Epithelial cell of proximal tubule (primary cell): ENCODE data around the gene CD46. TPM values are rescaled to one million over a fixed set of nuclear protein-coding genes. Genes with fewer than 3 reads are reported as not detected.
A peak's percentile ranks its signal among the peaks of the same experiment; 100 is the strongest.

Experiments
- DNase-seq: peaks from one replicate; pipeline ENCODE4 v3.0.0-alpha.2; 2011; ENCODE audit warnings: low read depth
- H3K4me3 ChIP-seq: 2 replicates; pipeline ENCODE4 v1.5.1; 2011; ENCODE audit warnings: low read depth, mild to moderate bottlenecking, low read length
- total RNA-seq: library from RNA; depleted of rRNA; stranded (reverse); fragments of >200 nt; gene quantifications from 2 replicates; pipeline ENCODE4 v1.2.3, GENCODE V29; 2015
- TF ChIP-seq, protein P1 (sequence below): conservative IDR thresholded peaks from 2 replicates; pipeline ENCODE4 v1.5.1; 2012; ENCODE audit warnings: low read depth, mild to moderate bottlenecking, low read length

Gene CD46
- total RNA-seq, 1 donor from 2014 or later: 146 TPM

DNA sequence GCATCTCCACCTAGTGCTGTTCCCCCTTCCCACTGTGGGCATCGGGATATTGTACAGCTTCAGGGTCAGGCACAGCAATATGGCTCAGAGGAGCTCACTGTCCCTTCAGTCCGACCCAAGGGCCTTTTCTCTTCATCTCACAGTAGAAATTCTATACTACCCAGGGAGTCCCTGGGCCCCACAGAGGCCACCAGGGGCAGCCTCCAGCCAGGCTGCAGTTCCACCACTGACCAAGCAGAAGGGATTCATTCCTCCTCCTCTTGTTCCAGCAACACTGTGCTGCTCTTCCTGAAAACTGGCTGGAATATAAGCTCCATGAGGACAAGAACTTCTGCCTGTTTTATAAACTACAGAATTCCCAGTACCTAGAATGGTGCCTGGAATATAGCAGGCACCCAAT, 88.5 kb downstream of the CD46 start:
- TF ChIP-seq, protein P1, sequence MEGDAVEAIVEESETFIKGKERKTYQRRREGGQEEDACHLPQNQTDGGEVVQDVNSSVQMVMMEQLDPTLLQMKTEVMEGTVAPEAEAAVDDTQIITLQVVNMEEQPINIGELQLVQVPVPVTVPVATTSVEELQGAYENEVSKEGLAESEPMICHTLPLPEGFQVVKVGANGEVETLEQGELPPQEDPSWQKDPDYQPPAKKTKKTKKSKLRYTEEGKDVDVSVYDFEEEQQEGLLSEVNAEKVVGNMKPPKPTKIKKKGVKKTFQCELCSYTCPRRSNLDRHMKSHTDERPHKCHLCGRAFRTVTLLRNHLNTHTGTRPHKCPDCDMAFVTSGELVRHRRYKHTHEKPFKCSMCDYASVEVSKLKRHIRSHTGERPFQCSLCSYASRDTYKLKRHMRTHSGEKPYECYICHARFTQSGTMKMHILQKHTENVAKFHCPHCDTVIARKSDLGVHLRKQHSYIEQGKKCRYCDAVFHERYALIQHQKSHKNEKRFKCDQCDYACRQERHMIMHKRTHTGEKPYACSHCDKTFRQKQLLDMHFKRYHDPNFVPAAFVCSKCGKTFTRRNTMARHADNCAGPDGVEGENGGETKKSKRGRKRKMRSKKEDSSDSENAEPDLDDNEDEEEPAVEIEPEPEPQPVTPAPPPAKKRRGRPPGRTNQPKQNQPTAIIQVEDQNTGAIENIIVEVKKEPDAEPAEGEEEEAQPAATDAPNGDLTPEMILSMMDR: peak; percentile 7
- no peak overlapping the region for H3K4me3 ChIP-seq
- DNase-seq: no peak

DNA sequence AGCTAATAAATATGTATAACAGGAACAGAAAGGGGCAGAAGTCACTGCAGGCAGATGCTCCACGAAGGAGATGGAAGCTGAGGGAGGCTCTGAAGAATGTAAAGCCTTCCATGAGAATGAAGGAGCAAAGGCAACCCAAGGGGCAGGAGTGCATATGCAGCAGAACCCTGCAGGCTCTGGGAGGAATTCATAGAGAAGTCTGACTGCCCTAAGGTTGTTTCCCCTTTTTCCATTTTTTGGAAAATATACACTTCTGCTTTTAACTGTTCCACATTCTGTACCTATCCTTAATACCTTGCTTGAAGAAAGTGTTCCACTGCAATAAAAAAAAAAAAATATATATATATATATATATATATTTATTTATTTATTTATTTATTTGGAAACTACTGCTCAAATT, 89.4 kb downstream of the CD46 start:
- TF ChIP-seq, protein P1: no peak
- DNase-seq: no peak
- H3K4me3 ChIP-seq: no peak overlapping the region

DNA sequence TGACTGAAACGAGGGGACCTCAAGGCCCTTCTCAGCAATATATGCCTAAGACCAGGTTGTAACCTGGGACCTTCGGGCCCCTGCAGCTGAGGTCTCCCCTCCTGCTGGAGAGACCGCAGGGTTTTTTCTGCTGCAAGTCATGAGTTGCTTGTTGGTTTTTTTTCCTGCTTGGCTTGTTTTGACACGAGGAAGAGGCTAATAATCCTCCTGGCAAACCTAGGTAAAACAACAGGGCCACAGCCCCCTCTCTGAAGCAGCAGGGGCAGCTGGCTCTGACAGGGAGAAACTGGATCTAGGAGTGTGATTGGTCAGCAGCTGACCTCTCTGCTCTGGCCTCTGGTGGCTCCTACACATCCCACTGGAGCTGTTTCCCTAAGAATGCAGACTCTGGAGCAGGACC, 90.0 kb downstream of the CD46 start:
- no peak for DNase-seq
- TF ChIP-seq, protein P1: no peak

DNA sequence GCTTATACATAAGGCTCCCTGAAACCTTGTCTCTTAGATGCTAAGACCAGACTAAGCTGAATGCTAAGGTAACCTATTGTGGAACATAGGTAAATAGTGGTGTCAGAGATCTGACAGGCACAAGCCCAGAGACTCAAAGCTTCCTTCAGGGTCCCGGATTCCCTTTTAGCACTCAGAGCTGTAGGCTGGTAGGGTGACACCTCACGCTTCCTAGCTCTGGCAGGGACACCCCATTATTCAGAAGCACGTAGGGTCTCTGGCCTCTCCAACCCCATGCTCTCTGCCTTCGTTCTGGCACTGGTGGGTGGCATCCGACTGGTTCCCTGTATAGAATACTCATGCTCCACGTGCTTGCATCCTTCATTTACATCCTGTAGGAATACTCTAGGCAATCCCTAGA, 90.7 kb downstream of the CD46 start:
- TF ChIP-seq, protein P1: no peak
- no peak for DNase-seq
- no peak overlapping the region for H3K4me3 ChIP-seq

More for the DNA sequence above, 90.0 kb downstream of the CD46 start:
- no peak overlapping the region for H3K4me3 ChIP-seq

DNA sequence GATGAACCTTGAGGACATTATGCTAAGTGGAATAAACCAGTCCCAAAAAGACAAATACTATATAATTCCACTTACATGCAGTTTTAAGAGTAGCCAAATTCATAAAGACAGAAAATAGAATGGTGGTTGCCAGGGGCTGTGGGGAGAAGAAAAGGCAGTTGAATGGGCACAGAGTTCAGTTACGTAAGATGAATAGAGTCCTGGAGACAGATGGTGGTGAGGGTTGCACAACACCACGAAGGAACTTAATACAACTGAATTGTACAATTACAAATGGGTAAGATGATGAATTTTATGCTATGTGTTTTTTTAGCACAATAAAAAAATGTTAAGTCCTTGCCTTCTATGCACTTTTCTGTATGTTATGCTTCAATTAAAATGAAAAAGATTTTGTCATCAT, 92.5 kb downstream of the CD46 start:
- DNase-seq: no peak
- TF ChIP-seq, protein P1: no peak

More for the DNA sequence above, 92.5 kb downstream of the CD46 start:
- H3K4me3 ChIP-seq: no peak overlapping the region

Other genes with a start within 250 kb of the CD46 start
- not detected in 2 replicates for gene CR1L, start 106.9 kb upstream of the CD46 start, total RNA-seq
- gene CD34, start 159.1 kb downstream of the CD46 start, total RNA-seq: under 0.01 TPM in 1 of 2 replicates, not detected in the other